Measurements from ENCODE around the gene ZSCAN21.
"Not testable (repeated sequence)": the region's sequence is repeated elsewhere in the genome, so short reads cannot be mapped to it uniquely, and the experiment has no call there.

ZSCAN21 gene

DNA sequence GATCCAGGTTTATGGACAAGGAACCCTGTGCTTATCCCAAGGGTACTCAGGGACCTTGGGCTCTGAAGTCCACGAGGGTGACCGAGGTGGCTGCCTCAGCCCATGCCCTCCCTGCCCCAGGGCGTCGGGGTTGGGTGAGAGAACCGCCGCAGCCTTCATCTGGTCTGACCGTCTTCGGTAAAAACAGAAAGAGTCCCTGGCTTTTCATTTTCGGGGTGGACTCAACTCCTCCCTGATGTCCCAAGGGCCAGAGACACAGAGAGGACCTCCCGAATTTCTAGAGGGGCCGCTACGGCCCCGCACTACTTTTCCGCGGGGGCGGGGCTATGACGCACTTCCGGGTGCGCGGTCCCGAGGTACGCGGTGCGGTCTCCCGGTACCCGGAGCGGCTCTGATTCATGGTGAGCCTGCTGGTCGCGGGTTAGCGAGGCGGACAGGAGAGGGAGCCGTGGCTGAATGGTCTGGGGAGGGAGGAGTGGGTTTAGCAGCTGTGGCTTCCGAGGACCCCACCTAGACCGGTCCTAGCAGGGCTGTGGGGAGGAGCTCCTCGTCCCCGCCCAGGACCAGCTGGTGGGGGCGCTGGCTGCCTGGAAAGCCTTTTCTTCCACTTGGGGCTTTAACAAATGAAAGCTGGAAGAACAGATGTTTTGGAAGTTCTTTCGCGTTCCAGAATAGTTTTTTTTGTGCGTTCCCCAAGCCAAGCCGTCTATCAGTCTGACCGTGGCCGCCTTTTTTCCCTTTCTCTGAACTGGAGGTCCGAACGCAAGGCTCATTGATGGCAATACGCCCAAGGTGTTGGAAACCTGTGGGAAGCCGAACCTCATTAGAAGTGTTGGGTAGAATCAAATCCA lies at the start of gene ZSCAN21:
Gene ZSCAN21, plus strand, starts transcription at position 334 of the 851 bp plus-strand sequence. CDS start 7,233 bp downstream, outside the sequence.
- peak; percentile 70 to 72 for DNase-seq (ENCODE audit: extremely low read depth in 1 of 2, low read depth in 1 of 2)

DNA sequence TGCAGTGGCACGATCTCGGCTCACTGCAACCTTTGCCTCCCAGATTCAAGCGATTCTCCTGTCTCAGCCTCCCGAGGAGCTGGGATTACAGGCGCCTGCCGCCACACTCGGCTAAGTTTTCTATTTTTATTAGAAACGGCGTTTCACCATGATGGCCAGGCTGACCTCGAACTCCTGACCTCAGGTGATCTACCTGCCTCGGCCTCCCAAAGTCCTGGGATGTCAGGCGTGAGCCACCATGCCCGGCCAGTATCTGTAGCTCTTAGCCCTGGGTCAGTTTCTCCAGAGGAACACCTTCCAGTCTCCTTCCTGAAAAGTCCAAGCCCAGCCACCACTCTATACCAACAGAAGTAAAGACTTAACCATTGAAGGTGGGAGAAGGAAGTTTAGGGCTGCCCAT lies 49.3 kb upstream of the ZSCAN21 start:
- DNase-seq (ENCODE audit: extremely low read depth in 1 of 2, low read depth in 1 of 2): no peak

DNA sequence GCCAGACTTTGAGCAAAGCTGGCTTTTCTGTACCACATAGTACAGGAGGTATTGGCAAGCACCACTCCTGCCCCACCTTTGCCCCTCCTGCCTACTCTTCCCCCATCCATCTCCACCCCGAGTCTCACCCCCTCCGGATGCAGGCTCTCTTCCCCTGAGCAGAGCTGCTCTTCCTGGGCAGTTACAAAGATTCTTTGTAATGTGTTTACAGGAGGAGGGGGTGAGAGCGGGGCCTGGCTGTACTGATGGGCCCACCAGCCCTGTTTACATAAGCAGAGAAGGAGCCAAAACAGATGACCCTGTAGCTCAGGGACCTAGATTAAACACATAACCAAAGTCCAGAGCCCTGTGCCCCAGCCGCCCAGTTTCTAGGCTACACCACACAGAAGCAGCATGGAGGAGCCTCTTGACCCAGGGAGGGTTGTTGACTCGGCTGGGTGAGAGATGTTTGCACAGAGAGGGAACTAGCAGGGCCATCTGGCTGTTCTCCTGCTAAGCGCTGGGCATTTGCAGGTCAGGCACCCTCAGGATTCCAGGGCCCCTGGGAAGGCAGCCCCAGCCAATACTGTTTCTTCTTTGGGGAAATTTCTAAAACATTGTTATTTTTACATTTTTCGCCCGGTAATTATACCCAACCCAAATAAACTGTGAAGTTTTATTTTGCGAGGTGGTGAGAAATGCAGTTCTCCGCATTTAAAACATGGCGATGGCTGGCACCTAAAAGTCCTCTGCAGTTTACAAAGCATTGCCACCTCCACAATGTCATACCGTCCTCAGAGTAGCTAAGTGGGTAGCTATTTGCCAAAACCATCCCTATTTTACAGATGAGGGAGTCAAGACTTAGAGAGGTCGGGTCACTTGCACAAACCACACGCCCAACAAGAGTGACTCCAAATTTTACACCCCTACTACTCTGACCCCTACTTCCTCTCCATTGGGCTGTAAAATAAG lies 45.6 kb upstream of the ZSCAN21 start:
- no peak for DNase-seq (ENCODE audit: extremely low read depth in 1 of 2, low read depth in 1 of 2)

DNA sequence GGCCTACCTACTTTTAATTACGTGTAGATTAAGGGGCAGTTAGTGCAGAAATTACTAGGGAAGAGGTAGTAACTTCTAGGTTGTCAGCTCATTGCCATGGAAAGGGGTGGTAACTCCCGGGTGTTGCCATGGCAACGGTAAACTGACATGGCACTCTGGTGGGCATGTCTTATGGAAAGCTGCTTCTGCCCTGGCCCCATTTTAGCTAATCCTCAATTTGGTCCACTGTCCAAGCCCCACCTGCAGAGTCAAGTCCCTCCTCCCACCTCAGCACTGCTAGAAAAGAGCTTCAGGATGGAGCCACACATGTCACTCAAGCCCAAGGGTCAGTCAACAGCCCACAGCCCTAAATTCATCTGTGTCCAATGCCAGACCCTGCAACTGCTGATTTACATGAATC lies 41.7 kb upstream of the ZSCAN21 start:
- no peak for DNase-seq (ENCODE audit: extremely low read depth in 1 of 2, low read depth in 1 of 2)

DNA sequence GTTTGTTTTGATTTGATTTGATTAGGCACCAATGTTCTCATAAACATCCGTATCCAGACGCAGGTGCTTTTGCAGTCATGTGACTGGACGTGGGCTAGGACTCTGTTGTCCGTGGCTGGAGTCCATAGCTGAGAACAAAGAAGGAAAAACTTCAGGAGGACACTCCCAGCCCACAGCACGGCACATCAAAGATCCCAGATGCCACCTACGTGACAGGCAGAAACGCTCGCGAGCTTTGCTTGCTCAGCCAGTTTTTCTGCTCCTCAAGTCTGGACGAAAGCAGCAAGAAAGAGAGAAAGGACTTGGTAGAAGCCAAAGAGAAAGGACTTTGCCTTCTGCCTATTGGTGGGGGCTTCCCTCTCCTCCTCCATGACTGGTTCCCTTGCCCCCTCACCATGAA lies 41.0 kb upstream of the ZSCAN21 start:
- DNase-seq (ENCODE audit: extremely low read depth in 1 of 2, low read depth in 1 of 2): no peak

DNA sequence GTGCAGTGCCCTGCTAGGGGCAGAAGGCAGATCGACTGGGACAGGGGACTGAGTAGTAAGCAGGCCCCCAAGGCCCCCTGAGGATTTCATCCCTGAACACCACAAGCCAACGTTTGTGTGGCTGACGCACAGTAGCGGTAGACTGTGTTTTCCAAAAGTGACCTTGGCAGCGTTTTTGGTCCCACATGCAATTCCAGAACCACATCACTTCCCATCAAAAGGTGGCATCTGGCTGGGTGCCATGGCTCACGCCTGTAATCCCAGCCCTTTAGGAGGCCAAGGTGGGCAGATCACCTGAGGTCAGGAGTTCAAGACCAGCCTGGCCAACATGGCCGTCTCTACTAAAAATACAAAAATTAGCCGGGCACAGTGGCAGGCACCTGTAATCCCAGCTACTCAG lies 39.6 kb upstream of the ZSCAN21 start:
- DNase-seq (ENCODE audit: extremely low read depth in 1 of 2, low read depth in 1 of 2): not testable (repeated sequence)

DNA sequence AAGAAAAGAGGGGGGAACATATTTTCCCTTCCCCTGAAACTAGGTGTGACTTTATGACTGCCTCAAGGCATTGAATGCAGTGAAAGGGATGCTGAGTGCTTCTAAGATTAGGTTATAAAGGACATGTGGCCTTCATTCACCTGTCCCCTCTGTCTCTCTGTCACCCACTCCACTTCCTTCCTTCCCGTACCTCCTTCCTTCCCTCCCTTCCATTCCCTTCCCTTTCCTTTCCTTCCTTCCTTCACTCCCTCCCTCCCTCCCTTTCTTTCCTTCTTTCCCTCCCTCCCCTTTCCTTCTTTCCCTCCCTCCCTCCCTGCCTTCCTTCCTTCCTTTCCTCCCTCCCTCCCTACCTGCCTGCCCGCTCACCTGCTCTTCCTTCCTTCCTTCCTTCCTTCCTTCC lies 38.7 kb upstream of the ZSCAN21 start:
- no peak for DNase-seq (ENCODE audit: extremely low read depth in 1 of 2, low read depth in 1 of 2)

DNA sequence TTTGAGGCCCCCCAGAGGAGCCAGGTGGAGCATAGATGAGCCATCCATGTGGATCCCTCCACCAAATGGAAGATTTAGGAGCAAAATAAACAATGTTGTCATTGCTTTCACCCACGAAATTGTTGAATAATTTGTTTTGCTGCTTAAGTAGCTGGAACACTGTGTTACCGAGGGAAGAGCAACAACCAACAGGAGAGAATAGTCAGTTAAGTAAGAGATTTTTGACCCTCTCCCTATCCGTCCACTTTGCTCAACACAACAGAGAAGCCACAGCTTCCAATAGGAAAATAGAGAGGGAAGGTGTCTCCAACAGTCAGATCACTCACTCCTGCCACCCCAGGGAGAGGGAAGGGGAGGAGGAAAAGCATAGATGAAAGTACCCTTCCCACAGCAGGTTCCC lies 38.1 kb upstream of the ZSCAN21 start:
- DNase-seq (ENCODE audit: extremely low read depth in 1 of 2, low read depth in 1 of 2): no peak

DNA sequence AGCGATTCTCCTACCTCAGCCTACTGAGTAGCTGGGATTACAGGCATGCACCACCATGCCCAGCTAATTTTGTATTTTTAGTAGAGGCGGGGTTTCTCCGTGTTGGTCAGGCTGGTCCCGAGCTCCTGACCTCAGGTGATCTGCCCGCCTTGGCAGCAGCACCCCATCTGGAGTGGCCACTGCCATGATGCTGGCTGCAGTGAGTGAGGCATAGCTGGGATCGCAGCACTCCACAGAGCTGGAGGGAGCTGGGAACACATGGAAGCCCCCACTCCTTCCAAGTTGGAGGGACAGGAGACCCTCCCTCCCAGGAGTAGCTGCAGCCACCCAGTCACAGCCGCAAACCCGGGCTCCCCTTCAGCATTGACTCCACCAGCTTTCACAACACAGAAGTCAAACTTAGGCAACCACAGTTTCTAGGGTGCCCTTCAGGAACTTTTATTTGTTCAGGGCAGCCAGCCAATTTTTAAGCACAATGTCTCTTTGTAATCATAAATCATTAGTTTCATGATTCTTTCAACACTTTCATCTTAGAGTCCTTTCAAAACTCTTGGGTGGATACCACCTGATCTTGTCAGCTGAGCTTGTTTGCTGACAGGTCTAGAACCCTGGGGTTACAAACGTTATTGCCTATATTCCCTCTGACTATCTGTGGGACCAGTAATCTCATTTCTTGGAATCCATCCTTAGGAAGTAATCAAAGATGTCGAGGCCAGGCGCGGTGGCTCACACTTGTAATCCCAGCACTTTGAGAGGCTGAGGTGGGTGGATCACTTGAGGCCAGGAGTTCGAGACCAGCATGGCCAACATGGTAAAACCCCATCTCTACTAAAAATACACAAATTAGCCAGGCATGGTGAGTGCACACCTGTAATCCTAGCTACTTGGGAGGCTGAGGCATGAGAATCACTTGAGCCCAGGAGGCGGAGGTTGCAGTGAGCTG lies 36.9 kb upstream of the ZSCAN21 start:
- DNase-seq (ENCODE audit: extremely low read depth in 1 of 2, low read depth in 1 of 2): not testable (repeated sequence)

DNA sequence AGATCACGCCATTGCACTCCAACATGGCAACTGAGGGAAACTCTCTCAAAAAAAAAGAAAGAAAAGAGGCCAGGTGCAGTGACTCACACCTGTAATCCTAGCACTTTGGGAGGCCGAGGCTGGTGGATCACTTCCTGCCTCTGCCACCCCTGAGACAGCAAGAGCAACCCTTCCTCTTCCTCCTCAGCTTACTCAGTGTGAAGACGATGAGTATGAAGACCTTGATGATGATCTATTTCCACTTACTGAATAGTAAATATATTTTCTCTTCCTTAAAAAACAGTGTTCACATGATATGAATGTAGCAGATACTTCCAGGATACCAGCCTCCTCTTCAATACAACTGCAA lies 36.3 kb upstream of the ZSCAN21 start:
- DNase-seq (ENCODE audit: extremely low read depth in 1 of 2, low read depth in 1 of 2): peak in 1 of 2 donors; percentile 49

DNA sequence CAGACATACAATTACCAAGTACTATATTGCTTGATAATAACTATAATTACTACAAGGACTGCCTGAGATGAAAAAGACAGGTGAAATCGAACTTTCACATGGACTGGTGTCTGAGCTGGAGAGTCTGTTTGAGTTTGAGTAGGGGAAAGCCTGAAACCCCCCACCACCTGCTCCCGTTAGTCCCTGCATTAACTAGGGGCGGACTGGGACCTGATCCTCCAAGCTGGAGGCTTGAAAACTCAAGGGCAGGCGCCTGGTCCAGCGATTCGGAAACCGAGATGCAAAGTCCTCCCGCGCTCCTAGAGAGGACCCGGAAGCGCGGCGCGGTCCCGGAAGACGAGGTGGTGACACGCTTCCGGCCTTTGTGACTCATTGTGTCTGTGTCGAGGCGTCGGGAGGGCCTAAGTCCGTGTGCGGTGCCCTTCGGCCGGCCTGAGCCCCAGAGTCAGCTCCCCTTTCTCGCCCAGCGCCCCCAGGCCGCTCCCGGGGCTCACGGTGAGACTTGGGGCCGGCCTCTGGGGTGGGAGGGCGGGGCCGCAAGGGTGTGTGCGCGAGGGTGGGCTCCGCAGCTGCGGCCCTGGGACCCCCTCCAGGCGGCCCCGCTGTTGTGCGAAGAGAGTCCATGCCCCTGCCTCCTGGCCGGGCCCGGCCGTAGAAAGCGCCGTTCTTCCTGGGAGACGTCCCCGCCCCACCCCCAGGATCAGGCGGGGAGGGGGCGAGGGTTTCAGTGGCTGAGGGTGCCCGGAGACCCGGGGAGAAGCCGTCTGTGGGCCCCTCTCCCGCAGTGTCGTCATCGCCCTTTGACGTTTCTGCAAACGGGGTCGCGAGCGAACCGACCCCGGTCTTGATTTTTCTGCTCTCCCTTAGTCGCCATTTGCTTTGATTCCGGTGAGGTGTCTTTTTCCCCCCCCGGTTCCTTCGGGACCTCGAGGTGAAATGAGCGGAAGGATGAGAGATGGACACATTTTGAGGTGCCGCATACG lies 34.1 kb upstream of the ZSCAN21 start, which contains the start of gene ZKSCAN1:
Gene ZKSCAN1, plus strand, starts transcription at position 365 of the 983 bp plus-strand sequence. CDS start 7,911 bp downstream, outside the sequence.
- DNase-seq (ENCODE audit: extremely low read depth in 1 of 2, low read depth in 1 of 2): peak; percentile 67 to 78

DNA sequence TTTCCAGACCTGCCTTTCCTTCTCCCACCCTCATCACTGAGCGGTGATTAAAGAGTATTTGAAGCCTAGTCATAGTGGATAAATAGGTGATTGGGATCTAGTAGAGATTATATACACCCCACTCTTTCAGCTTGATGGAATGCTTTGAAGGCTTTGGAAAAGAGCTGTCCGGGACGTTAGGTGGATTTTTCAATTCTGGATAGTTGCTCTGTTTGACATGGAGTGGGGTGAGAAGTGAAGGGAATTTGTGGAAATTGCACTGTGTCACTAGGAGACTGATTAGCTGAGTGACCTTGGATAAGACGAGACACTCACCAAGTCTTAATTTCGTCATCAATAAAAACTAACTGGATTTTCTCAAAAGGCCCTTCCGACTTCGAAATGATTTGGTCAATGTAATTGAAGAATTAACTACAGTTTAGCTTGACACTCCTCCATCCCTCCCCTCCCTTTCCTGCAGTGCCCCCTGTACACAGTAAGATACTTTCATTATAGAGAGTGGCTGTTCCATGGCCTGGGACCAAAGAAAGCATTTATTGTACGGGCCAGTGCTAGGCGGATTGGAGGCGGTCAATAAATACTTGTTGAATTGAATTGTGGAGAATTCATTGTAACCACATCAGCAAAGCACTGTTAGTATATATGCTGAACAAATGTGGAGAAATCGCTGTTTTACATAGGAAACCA lies 33.2 kb upstream of the ZSCAN21 start:
- DNase-seq (ENCODE audit: extremely low read depth in 1 of 2, low read depth in 1 of 2): no peak

DNA sequence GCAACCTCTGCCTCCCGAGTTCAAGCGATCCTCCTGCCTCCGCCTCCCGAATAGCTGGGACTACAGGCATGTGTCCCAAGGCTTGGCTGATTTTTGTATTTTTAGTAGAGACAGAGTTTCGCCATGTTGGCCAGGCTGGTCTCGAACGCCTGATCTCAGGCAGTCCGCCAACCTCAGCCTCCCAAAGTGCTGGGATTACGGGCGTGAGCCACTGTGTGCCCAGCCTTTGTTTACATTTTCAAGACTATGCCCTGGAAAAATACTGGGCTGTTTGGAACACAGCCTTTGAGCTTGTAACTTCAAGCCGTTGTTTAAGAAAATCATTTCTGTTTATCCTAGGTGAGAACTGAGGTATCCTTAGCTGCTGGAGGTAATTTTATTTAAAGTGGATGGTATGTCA lies 32.3 kb upstream of the ZSCAN21 start:
- no peak for DNase-seq (ENCODE audit: extremely low read depth in 1 of 2, low read depth in 1 of 2)

DNA sequence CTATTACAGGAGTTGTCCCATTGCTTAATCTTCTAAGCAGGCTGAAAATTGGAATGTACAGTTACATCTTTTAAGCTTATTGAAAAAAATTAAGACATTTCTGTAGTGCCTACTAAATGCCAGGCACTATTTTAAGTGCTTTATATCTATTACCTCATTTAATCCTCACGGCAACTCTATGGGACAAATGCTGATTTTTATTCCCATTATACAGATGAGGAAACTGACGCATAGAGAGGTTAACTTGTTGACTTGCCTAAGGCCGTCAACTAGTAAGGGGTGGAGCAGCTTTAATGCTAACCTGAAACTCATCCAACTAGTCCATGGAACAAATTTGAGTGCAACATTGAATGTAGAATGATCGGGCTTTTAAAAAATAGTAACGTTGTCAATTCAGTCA lies 31.7 kb upstream of the ZSCAN21 start:
- DNase-seq (ENCODE audit: extremely low read depth in 1 of 2, low read depth in 1 of 2): no peak

DNA sequence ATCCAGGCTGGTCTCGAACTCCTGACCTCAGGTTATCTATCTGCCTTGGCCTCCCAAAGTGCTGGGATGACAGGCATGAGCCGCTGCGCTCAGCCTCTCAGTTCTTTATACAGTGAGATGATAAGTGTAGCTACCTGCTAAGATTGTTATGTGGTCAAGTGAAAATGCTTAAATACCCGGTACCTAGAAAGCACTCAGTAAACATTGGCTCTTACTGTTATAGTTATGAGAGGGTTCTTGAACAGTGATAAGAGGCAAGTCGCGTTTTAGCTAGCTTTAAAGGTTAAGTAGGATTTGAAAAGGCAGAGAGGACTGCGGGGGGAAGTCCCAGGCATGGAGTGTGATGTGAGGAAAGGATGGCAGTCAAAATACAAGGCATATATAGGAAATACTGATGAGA lies 29.7 kb upstream of the ZSCAN21 start:
- no peak for DNase-seq (ENCODE audit: extremely low read depth in 1 of 2, low read depth in 1 of 2)

DNA sequence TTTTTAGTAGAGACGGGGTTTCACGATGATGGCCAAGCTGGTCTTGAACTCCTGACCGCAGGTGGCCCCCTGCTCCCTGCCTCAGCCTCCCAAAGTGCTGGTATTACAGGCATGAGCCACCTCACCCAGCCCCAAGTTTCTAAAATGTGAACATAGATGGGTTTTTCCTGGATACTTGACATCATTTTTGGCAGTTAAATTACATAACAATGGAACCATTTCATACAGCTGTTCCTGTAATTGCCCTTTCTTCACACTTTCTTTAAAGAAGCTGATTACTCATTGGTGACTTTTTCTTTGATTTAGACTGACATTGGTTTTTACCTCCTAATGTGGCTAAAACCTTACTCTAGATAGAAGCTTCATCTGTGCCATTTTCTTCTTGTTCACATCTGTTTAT lies 28.3 kb upstream of the ZSCAN21 start:
- no peak for DNase-seq (ENCODE audit: extremely low read depth in 1 of 2, low read depth in 1 of 2)

DNA sequence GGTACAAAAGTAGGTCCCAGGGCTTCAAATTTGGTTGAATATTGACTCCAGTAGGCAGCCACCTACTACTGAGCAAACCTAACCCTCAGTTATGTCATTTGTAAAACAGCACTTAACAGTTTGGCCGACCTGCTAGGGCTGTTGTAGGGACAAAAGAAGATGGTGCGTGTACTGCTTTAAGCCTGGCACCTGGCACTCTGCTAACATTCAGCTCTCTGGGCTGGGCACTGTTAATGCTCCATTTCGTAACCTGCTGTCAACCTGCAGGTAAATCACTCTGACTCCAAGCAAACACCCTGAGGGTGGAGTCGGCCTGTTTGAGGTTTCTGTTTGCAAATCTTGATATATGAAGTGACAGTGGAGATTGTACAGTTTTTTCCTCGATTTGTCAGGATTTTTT lies 27.0 kb upstream of the ZSCAN21 start:
- DNase-seq (ENCODE audit: extremely low read depth in 1 of 2, low read depth in 1 of 2): no peak

DNA sequence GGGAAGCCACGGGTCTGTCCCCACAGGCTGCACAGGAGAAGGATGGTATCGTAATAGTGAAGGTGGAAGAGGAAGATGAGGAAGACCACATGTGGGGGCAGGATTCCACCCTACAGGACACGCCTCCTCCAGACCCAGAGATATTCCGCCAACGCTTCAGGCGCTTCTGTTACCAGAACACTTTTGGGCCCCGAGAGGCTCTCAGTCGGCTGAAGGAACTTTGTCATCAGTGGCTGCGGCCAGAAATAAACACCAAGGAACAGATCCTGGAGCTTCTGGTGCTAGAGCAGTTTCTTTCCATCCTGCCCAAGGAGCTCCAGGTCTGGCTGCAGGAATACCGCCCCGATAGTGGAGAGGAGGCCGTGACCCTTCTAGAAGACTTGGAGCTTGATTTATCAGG lies 26.0 kb upstream of the ZSCAN21 start:
- DNase-seq (ENCODE audit: extremely low read depth in 1 of 2, low read depth in 1 of 2): no peak

Measured in stimulated activated CD8-positive, alpha-beta memory T cell treated with anti-CD3 and anti-CD28 coated beads, Interleukin-7, amount 100 ng/mL, for 48 hours (primary cell).